ENCODE data around the gene FABP7.

FABP7 gene

GRCh38 chr6:122833021-122833491, 53.5 kb downstream of the FABP7 start:
- DNase-seq (ENCODE audit: low read depth) = no peak
- TF ChIP-seq CTCF (IDR thresholded peaks at IDR 0.05; ENCODE audit: low read depth, low read length, missing control alignments) = no peak
- no peak overlapping the region for H3K4me3 ChIP-seq (ENCODE audit: low read depth, low read length)
- in situ Hi-C loops (cut with HindIII; ENCODE audit: low sequenced_read_pairs) = loop anchor here (10.0 kb wide), 1 partner anchor 338 kb away; no protein-coding TSS in a partner anchor

Data from astrocyte of the cerebellum (primary cell).